Sigmoid colon (tissue), 4 donors: ENCODE measurements around the gene EME1.

Experiments
- CTCF ChIP-seq, 4 experiments: fragments of 450-650 bp in 3 of 4; fragments of 200-600 bp in 1 of 4; IDR thresholded peaks; one replicate each; pipeline ENCODE4 v1.5.1; 2016 to 2019; ENCODE audit warnings: antibody characterized with exemption in 4 of 4, mild to moderate bottlenecking in 3 of 4, moderate library complexity in 2 of 4
- EP300 ChIP-seq, 4 donors: sonication (generic); formaldehyde crosslinking; IDR thresholded peaks; one replicate each; pipeline ENCODE4 v1.6.1; 2017; ENCODE audit warnings: antibody characterized with exemption in 4 of 4
- POLR2AphosphoS5 ChIP-seq, 4 donors: sonication (generic); formaldehyde crosslinking; IDR thresholded peaks; one replicate each; pipeline ENCODE4 v1.6.1; 2017; ENCODE audit warnings: antibody characterized with exemption in 4 of 4

GRCh38 chr17:50414808-50415207 is 41.8 kb downstream of the EME1 start:
- TF ChIP-seq CTCF (IDR thresholded peaks at IDR 0.05) (no peak), EP300 (IDR thresholded peaks at IDR 0.05) (no peak), POLR2AphosphoS5 (IDR thresholded peaks at IDR 0.05) (no peak)
